ENCODE results near the gene CDC45.

GRCh38 chr22:19492504-19493174 lies 12.9 kb downstream of the CDC45 start:
- no peak for TF ChIP-seq CTCF (conservative IDR thresholded peaks at IDR 0.05 in 1 of 2, IDR thresholded peaks at IDR 0.05 in 1 of 2; ENCODE audit: extremely low read depth in 1 of 2, insufficient read depth in 1 of 2, low read depth in 1 of 2, low read length in 2 of 2)
- TF ChIP-seq EZH2 (IDR thresholded peaks at IDR 0.05; ENCODE audit: borderline replicate concordance, low read length) = no peak
